ENCODE measurements around the gene FCHO2. TPM values are rescaled to one million over a fixed set of nuclear protein-coding genes. Genes with fewer than 3 reads are reported as not detected.
"Not testable (repeated sequence)": the region's sequence is repeated elsewhere in the genome, so short reads cannot be mapped to it uniquely, and the experiment has no call there.

Gene FCHO2
- polyA plus RNA-seq, 4 donors = 29.1 to 35.1 (median 30.6) TPM

GRCh38 chr5:72954389-72954788 lies 1.5 kb upstream of the FCHO2 start:
- DNase-seq (ENCODE audit: low read depth in 4 of 4, low spot score in 2 of 4) = no peak

- DNase-seq (ENCODE audit: low read depth in 4 of 4, low spot score in 2 of 4) = peak in 2 of 4 donors; percentile 59 to 90
Measured at GRCh38 chr5:72955143-72955767, 586 bp upstream of the FCHO2 start.

- peak; percentile 53 to 82 (median 69) for DNase-seq (ENCODE audit: low read depth in 4 of 4, low spot score in 2 of 4)
Measured at GRCh38 chr5:72956324-72957140, 691 bp downstream of the FCHO2 start.

GRCh38 chr5:72957337-72957736 lies 1.5 kb downstream of the FCHO2 start:
- DNase-seq (ENCODE audit: low read depth in 4 of 4, low spot score in 2 of 4) = no peak

DNA sequence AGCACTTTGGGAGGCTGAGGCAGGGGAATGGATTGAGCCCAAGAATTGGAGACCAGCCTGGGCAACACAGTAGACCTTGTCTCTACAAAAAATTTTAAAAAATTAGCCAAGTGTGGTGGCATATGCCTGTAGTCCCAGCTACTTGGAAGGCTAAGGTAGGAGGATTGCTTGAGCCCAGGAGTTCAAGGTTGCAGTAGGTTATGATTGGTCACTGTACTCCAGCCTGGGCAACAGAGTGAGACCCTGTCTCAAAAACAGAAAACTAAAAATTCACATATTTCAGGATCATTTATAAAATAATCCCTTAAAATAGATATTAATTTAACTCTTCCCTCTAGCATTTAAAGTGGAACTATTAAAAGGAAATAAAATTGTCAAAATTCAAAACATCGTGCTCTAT lies 3.4 kb downstream of the FCHO2 start:
- no peak for DNase-seq (ENCODE audit: low read depth in 4 of 4, low spot score in 2 of 4)

DNA sequence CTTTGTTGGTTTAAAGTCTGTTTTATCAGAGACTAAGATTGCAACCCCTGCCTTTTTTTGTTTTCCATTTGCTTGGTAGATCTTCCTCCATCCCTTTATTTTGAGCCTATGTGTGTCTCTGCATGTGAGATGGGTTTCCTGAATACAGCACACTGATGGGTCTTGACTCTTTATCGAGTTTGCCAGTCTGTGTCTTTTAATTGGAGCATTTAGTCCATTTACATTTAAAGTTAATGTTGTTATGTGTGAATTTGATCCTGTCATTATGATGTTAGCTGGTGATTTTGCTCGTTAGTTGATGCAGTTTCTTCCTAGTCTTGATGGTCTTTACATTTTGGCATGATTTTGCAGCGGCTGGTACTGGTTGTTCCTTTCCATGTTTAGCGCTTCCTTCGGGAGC lies 18.6 kb downstream of the FCHO2 start:
- DNase-seq (ENCODE audit: low read depth in 4 of 4, low spot score in 2 of 4) = not testable (repeated sequence)

GRCh38 chr5:72976810-72977209 lies 21.0 kb downstream of the FCHO2 start:
- DNase-seq (ENCODE audit: low read depth in 4 of 4, low spot score in 2 of 4) = not testable (repeated sequence)

- DNase-seq (ENCODE audit: low read depth in 4 of 4, low spot score in 2 of 4) = no peak
Measured at GRCh38 chr5:72985719-72986118, 29.9 kb downstream of the FCHO2 start.

- DNase-seq (ENCODE audit: low read depth in 4 of 4, low spot score in 2 of 4) = no peak
Measured at GRCh38 chr5:72988769-72989168, 32.9 kb downstream of the FCHO2 start.

DNA sequence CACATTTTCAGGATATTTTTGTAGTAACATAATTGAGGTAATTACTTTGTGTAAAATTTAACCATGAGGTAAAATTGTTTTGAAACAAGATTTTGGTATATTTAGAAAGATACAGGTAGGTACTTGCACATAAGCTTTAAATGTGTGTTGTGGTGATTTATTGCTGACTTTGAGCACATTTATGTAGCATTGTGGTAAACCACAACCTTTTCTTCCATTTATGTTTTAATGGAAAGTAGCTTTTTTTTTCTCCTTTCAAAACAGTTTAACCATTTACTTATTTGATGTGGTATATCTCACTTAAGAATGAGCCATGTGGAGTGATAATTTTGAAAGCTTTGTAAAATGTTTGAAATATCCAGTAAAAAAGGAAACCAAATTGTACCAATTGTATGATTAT lies 35.6 kb downstream of the FCHO2 start:
- DNase-seq (ENCODE audit: low read depth in 4 of 4, low spot score in 2 of 4) = no peak

GRCh38 chr5:72994578-72994977 lies 38.7 kb downstream of the FCHO2 start:
- no peak for DNase-seq (ENCODE audit: low read depth in 4 of 4, low spot score in 2 of 4)

DNA sequence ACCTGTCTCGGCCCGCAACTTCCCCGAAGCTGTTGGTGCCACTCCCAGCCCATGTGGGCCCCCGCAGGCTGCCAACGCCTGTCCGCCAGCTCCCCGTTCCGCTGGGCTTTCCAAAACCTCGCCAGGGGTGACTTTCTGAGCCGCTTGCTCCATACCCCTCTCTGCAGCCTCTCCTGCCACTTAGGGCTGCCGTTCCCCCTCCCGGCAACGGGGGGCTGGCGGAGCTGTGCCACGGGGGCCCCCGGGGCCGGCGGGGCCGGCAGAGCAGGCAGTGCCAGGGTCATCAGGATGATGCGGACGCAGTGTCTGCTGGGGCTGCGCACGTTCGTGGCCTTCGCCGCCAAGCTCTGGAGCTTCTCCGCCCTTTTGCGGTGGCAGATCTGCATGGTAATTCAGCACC lies 40.8 kb downstream of the FCHO2 start:
- no peak for DNase-seq (ENCODE audit: low read depth in 4 of 4, low spot score in 2 of 4)

DNA sequence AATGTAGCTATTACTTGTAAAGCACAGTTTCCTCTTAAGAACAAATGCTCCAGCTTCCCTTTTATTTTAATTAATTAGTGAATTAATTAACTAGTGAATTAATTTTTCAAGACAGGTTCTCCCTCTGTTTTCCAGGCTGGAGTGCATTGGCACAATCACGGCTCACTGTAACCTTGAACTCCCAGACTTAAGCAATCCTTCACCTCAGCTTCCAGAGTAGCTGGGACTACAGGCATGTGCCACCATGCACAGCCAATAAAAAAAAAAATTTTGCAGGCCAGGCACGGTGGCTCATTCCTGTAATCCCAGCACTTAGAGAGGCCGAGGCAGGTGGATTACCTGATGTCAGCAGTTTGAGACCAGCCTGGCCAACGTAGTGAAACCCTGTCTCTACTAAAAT lies 44.1 kb downstream of the FCHO2 start:
- no peak for DNase-seq (ENCODE audit: low read depth in 4 of 4, low spot score in 2 of 4)

DNA sequence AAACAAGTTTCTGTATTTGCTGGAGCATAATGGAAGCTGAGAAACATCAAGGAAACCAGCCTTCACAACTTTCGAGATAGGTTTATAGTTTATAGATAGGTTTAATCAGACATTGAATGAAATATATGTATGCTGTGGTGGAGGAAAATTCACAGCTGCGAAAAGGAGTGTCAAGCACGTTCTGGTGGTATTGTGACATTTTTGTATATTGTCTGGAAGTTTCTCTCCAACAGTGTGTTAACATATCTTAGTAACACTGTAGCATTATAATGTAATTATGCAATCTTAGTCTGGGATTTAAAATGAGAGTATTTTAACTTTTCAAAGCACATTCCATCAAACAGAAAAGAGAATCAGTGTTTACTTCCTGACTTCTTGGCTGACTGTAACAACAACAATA lies 50.0 kb downstream of the FCHO2 start:
- DNase-seq (ENCODE audit: low read depth in 4 of 4, low spot score in 2 of 4) = no peak

GRCh38 chr5:73007051-73007450 lies 51.2 kb downstream of the FCHO2 start:
- DNase-seq (ENCODE audit: low read depth in 4 of 4, low spot score in 2 of 4) = no peak

GRCh38 chr5:73008831-73009230 lies 53.0 kb downstream of the FCHO2 start:
- DNase-seq (ENCODE audit: low read depth in 4 of 4, low spot score in 2 of 4) = no peak

DNA sequence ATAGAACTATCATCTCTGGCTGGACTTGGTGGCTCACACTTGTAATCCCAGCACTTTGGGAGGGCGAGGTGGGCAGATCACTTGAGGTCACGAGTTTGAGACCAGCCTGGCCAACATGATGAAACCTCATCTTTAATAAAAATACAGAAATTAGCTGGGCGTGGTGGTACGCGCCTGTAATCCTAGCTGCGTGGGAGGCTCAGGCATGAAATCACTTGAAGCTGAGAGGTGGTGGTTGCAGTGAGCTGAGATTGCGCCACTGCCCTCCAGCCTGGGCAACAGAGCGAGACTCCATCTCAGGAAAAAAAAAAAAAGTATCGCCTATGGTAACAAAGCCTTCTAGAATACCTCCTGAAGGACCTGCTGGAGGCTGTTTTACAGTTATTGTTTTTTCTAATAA lies 55.8 kb downstream of the FCHO2 start:
- not testable (repeated sequence) for DNase-seq (ENCODE audit: low read depth in 4 of 4, low spot score in 2 of 4)

DNA sequence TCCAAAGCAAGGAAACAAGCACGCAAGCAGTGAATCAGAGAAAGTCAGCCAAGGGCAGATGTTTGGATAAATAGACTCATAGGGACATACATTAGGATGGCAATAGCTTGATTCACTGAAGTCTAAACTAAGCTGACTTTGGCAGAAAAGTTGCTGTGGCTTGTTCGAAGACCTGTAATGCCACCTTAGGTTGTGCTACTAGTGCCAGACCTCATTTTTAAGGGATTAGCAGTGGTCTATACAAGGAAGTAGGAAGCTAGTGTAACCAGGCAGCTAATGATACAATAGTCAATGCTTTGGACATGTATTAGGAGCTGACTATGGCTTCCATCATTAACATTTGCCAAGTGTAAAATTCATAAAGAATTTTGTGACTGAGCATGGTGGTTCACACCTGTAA lies 63.1 kb downstream of the FCHO2 start:
- DNase-seq (ENCODE audit: low read depth in 4 of 4, low spot score in 2 of 4) = no peak

DNA sequence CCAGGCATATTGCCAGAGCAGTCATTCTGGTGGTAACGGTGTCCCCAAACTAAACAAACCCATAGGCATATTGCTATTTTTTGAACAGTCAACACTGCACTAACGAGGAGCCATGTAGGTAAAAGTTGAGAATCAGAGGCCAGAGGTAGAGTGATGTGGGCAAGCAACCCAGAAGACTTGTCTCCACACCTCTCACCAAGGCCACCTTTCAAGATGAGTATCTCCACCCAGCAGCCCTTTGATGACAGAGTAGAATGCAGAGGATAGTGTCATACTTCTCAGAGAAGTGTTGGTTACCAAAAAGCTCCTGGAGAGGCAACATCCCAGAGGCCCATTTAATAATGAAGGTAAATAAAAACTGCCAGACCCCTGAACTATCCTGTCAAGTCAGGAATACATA lies 63.9 kb downstream of the FCHO2 start:
- DNase-seq (ENCODE audit: low read depth in 4 of 4, low spot score in 2 of 4) = no peak

- no peak for DNase-seq (ENCODE audit: low read depth in 4 of 4, low spot score in 2 of 4)
Measured at GRCh38 chr5:73022471-73023169, 66.8 kb downstream of the FCHO2 start.

DNA sequence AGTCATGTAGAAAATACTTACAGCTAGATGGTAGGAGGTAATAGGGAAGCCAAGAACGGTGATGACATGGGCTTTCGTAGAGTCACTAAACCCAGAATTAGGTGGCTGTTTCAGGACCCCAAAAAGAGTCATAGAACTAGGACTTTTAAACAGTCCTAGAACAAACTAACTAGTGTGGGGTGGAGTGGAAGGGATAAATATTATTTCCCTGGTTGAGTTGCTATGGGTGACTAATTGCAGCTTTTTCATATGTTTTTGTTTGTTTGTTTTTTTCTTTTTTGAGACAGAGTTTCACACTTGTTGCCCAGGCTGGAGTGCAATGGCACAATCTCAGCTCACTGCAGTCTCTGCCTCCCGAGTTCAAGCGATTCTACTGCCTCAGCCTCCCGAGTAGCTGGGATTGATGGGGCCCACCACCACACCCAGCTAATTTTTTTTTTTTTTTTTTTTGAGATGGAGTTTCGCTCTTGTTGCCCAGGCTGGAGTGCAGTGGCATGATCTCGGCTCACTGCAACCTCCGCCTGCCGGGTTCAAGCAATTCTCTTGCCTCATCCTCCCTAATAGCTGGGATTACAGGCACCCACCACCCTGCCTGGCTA lies 69.2 kb downstream of the FCHO2 start:
- not testable (repeated sequence) for DNase-seq (ENCODE audit: low read depth in 4 of 4, low spot score in 2 of 4)

All from left renal cortex interstitium (tissue), 4 donors.